Measurements from ENCODE around the gene ZNF697.

- TF ChIP-seq CTCF (IDR thresholded peaks at IDR 0.05): no peak
- TF ChIP-seq NFYB (CRISPR knock-in tag; conservative IDR thresholded peaks at IDR 0.05; ENCODE audit: low read depth): no peak
- TF ChIP-seq ZNF121 (CRISPR knock-in tag; IDR thresholded peaks at IDR 0.05): no peak
- TF ChIP-seq TCF7 (CRISPR knock-in tag; IDR thresholded peaks at IDR 0.05; ENCODE audit: low read depth): no peak
- TF ChIP-seq FOXP4 (CRISPR knock-in tag; IDR thresholded peaks at IDR 0.05): no peak
Observed at GRCh38 chr1:119664067-119664466, 16.0 kb upstream of the ZNF697 start.
